ENCODE results near the gene MGAT3. TPM values are rescaled to one million over a fixed set of nuclear protein-coding genes. Genes with fewer than 3 reads are reported as not detected.

Gene MGAT3
- total and polyA plus RNA-seq, 5 donors: 7.3 to 11.6 (median 9.2) TPM

DNA sequence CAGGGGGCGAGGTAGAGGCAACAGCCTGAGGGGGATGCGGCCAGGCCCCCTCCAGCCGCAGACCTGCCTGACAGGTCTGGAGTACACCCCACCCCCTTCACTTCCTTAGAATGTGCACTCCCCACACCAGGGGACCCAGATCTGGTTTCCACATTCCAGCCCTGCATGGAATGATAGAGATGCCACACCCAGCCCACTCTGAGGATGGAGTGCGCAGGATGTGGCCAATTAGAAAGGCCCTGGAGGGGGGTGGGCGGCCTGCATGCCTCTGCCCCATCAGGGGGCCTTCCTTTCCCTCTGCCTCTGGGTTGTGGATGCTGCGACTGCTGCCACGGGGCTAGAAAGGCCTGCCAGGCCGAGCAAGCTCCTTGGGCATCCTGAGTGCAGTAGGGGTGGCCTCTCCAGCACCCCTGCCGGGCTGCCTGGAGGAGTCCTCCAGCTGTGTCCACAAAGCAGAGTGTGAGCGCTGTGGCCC, 28.2 kb upstream of the MGAT3 start:
- H3K4me3 ChIP-seq (ENCODE audit: low read length): no peak overlapping the region
- intact Hi-C loops (cut with DNase I): no loop called here
- no peaks in the 10 kb centered on the region for H3K9me3 ChIP-seq (ENCODE audit: control insufficient read depth, low read length)
- no peak for DNase-seq
- peaks cover 9% of the 10 kb centered on the region for H3K4me1 ChIP-seq (ENCODE audit: control insufficient read depth, insufficient read depth, low read length)
- WGBS: 78% methylated on average over 10 of the region's 10 CpGs
- no peaks in the 10 kb centered on the region for H3K27me3 ChIP-seq (ENCODE audit: control insufficient read depth, insufficient read depth)
- H3K27ac ChIP-seq (ENCODE audit: low read length): no peak overlapping the region
- no peak for ATAC-seq

- intact Hi-C loops (cut with DNase I): no loop called here
- Histone ChIP-seq H3K4me1 (ENCODE audit: control insufficient read depth, insufficient read depth, low read length) (peaks cover 9% of the 10 kb centered on the region), H3K27me3 (ENCODE audit: control insufficient read depth, insufficient read depth) (no peaks in the 10 kb centered on the region), H3K4me3 (ENCODE audit: low read length) (no peak overlapping the region), H3K9me3 (ENCODE audit: control insufficient read depth, low read length) (no peaks in the 10 kb centered on the region), H3K27ac (ENCODE audit: low read length) (no peak overlapping the region)
- WGBS: 86% methylated on average over 13 of the region's 13 CpGs
- ATAC-seq (no peak), DNase-seq (no peak)
Measured at GRCh38 chr22:39429186-39429585, 27.6 kb upstream of the MGAT3 start.

DNA sequence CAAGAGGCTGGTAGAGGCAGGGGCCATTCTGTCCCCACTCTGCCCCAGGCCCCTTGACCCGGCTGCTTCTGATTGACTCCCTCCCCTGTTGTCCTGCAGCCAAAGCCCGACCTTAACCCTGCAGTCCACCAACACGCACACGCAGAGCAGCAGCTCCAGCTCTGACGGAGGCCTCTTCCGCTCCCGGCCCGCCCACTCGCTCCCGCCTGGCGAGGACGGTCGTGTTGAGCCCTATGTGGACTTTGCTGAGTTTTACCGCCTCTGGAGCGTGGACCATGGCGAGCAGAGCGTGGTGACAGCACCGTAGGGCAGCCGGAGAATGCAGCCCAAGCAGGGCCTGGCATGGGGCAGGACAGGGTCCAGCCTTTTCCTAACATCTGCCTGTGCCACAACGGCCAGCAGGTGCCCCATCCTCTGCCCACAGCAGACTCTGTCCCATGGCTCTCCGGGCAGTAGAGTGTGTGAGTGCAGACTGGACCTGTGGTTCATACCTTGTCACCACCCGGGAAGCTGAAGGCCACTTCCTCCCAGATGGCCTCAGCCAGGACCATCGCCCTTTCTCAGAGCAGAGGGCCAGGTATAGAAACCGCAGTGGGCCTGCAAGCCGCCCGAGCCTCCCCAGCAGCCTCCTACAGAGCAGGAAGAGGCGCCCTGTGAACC, 26.8 kb upstream of the MGAT3 start:
- 75% methylated on average over 27 of the region's 27 CpGs for WGBS
- H3K4me3 ChIP-seq (ENCODE audit: low read length): no peak overlapping the region
- H3K9me3 ChIP-seq (ENCODE audit: control insufficient read depth, low read length): no peaks in the 10 kb centered on the region
- intact Hi-C loops (cut with DNase I): no loop called here
- no peaks in the 10 kb centered on the region for H3K27me3 ChIP-seq (ENCODE audit: control insufficient read depth, insufficient read depth)
- H3K27ac ChIP-seq (ENCODE audit: low read length): no peak overlapping the region
- ATAC-seq: no peak
- DNase-seq: peak in 2 of 3 donors; percentile 42 to 64
- peaks cover 9% of the 10 kb centered on the region for H3K4me1 ChIP-seq (ENCODE audit: control insufficient read depth, insufficient read depth, low read length)

DNA sequence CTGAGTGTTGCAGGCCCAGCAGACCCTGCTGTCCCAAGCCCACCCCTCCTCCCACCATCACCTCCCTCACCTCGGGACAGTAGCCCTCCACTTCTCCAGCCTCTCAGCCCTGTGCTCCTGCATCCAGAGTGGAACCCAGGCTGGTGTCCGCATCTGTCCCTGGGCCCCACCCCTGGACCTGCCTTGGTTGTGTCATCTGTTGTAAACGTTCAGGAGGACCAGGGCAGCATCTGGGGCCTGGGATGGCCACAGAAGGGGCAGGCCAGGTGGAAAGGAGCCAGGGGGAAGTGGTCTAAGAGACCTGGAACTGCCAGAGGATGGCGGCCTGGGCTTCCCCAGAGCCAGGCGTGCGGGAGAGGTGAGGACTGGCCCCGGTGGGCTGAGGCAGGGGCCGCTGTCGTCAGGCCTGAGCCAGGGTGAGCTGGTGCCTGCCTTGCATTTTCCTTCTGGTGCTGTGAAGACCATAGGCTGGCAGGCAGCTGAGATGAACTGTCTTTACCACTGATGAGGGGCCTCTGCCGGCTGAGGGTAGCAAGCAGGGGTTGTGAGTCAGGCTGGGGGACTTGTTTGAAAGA, 26.1 kb upstream of the MGAT3 start:
- Histone ChIP-seq H3K4me3 (ENCODE audit: low read length) (no peak overlapping the region), H3K4me1 (ENCODE audit: control insufficient read depth, insufficient read depth, low read length) (peaks cover 9% of the 10 kb centered on the region), H3K9me3 (ENCODE audit: control insufficient read depth, low read length) (no peaks in the 10 kb centered on the region), H3K27me3 (ENCODE audit: control insufficient read depth, insufficient read depth) (no peaks in the 10 kb centered on the region), H3K27ac (ENCODE audit: low read length) (peak overlapping the region; percentile 93)
- intact Hi-C loops (cut with DNase I): no loop called here
- 79% methylated on average over 10 of the region's 10 CpGs for WGBS
- ATAC-seq (no peak), DNase-seq (peak in 1 of 3 donors; percentile 44)

GRCh38 chr22:39431216-39431801, 25.5 kb upstream of the MGAT3 start:
- Histone ChIP-seq H3K27ac (ENCODE audit: low read length) (peak overlapping the region; percentile 93), H3K4me3 (ENCODE audit: low read length) (no peak overlapping the region), H3K27me3 (ENCODE audit: control insufficient read depth, insufficient read depth) (no peaks in the 10 kb centered on the region), H3K9me3 (ENCODE audit: control insufficient read depth, low read length) (no peaks in the 10 kb centered on the region), H3K4me1 (ENCODE audit: control insufficient read depth, insufficient read depth, low read length) (peaks cover 9% of the 10 kb centered on the region)
- DNase-seq (peak in 1 of 3 donors; percentile 38), ATAC-seq (no peak)
- 62% methylated on average over 11 of the region's 11 CpGs for WGBS
- intact Hi-C loops (cut with DNase I): no loop called here

- H3K27ac ChIP-seq (ENCODE audit: low read length): peak overlapping the region; percentile 82
- DNase-seq (peak; percentile 59 to 74 (median 62)), ATAC-seq (peak; percentile 47 to 71)
- WGBS: 21% methylated on average over 8 of the region's 8 CpGs
- H3K4me1 ChIP-seq (ENCODE audit: control insufficient read depth, insufficient read depth, low read length): peaks cover 9% of the 10 kb centered on the region
- no peaks in the 10 kb centered on the region for H3K9me3 ChIP-seq (ENCODE audit: control insufficient read depth, low read length)
- intact Hi-C loops (cut with DNase I): no loop called here
- H3K27me3 ChIP-seq (ENCODE audit: control insufficient read depth, insufficient read depth): no peaks in the 10 kb centered on the region
- no peak overlapping the region for H3K4me3 ChIP-seq (ENCODE audit: low read length)
Measured at GRCh38 chr22:39431821-39432251, 25.0 kb upstream of the MGAT3 start.

GRCh38 chr22:39432361-39432811, 24.4 kb upstream of the MGAT3 start:
- WGBS: 72% methylated on average over 10 of the region's 10 CpGs
- H3K4me3 ChIP-seq (ENCODE audit: low read length): no peak overlapping the region
- peak in 1 of 3 donors; percentile 36 for DNase-seq
- peaks cover 9% of the 10 kb centered on the region for H3K4me1 ChIP-seq (ENCODE audit: control insufficient read depth, insufficient read depth, low read length)
- H3K9me3 ChIP-seq (ENCODE audit: control insufficient read depth, low read length): no peaks in the 10 kb centered on the region
- H3K27ac ChIP-seq (ENCODE audit: low read length): peak overlapping the region; percentile 82
- no peak for ATAC-seq
- H3K27me3 ChIP-seq (ENCODE audit: control insufficient read depth, insufficient read depth): no peaks in the 10 kb centered on the region
- intact Hi-C loops (cut with DNase I): no loop called here

DNA sequence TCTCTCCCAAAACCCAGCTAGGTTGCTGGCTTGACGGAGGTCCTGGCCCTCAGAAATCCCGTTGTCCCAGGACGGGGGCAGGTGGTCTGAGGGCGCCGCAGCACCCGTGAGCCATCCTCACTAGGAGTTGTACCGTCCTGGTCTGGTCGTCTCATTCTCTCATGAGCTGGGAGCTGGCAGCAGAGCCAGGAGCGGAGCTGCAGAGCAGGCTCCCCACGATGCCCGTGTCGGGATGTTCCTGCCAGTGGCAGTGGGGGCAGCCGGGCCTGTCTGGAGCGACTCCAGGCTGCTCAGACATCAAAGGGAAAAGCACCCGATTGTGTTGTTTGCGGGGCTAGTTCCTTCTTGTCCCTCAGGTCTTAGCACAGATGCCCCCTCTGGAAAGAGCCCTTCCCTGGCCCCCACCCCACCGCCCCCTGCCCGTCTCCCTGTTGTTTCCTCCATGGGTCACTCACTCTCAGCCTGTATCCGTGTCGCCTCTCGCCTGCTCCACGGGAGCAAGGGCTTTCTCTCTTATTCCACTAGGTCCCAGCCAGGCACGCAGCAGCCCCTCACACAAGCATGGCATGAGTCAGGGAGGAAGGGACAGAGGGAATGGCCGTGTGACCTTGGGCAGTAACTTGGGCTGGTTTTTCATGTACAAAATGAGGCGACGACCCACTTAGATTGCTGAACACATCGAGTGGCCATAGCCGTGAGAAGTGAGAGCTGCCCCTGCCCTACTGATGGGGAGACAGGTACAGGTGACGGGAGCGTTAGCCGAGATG, 23.2 kb upstream of the MGAT3 start:
- WGBS: 86% methylated on average over 31 of the region's 31 CpGs
- ATAC-seq (no peak), DNase-seq (peak in 1 of 3 donors; percentile 34)
- intact Hi-C loops (cut with DNase I): no loop called here
- peak overlapping the region; percentile 3 for H3K27ac ChIP-seq (ENCODE audit: low read length)
- peaks cover 9% of the 10 kb centered on the region for H3K4me1 ChIP-seq (ENCODE audit: control insufficient read depth, insufficient read depth, low read length)
- no peaks in the 10 kb centered on the region for H3K27me3 ChIP-seq (ENCODE audit: control insufficient read depth, insufficient read depth)
- H3K9me3 ChIP-seq (ENCODE audit: control insufficient read depth, low read length): no peaks in the 10 kb centered on the region
- no peak overlapping the region for H3K4me3 ChIP-seq (ENCODE audit: low read length)

GRCh38 chr22:39434243-39434653, 22.6 kb upstream of the MGAT3 start:
- peaks cover 9% of the 10 kb centered on the region for H3K4me1 ChIP-seq (ENCODE audit: control insufficient read depth, insufficient read depth, low read length)

DNA sequence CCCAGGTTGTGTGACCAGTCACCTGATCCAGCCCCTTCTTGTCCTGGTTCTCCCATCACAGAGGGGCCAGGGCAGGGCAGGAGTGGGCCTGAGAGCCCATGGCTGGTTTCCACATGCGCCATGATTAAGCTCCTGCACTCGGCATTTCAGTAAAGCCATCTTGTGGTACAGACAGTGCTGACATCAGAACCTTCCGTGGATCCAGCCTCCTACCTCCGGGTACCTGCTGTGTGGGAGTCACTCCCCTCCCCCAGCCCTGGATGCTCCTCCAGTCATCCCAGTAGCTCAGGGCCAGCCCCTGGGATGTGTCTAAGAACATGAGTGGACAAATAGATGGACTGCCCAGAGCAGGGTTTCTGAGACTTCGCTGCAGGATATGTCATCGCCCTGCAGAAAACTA, 22.1 kb upstream of the MGAT3 start:
- ATAC-seq: no peak
- intact Hi-C loops (cut with DNase I): no loop called here
- peaks cover 9% of the 10 kb centered on the region for H3K4me1 ChIP-seq (ENCODE audit: control insufficient read depth, insufficient read depth, low read length)
- H3K4me3 ChIP-seq (ENCODE audit: low read length): no peak overlapping the region
- peak overlapping the region; percentile 73 for H3K27ac ChIP-seq (ENCODE audit: low read length)
- 75% methylated on average over 6 of the region's 6 CpGs for WGBS
- H3K9me3 ChIP-seq (ENCODE audit: control insufficient read depth, low read length): no peaks in the 10 kb centered on the region
- no peak for DNase-seq
- no peaks in the 10 kb centered on the region for H3K27me3 ChIP-seq (ENCODE audit: control insufficient read depth, insufficient read depth)

More at GRCh38 chr22:39434243-39434653, 22.6 kb upstream of the MGAT3 start:
- H3K27ac ChIP-seq (ENCODE audit: low read length): peak overlapping the region; percentile 73
- no peaks in the 10 kb centered on the region for H3K27me3 ChIP-seq (ENCODE audit: control insufficient read depth, insufficient read depth)
- H3K9me3 ChIP-seq (ENCODE audit: control insufficient read depth, low read length): no peaks in the 10 kb centered on the region
- peak; percentile 55 to 77 (median 71) for DNase-seq
- 57% methylated on average over 18 of the region's 18 CpGs for WGBS
- no peak overlapping the region for H3K4me3 ChIP-seq (ENCODE audit: low read length)
- intact Hi-C loops (cut with DNase I): no loop called here
- ATAC-seq: peak; percentile 41 to 51
